Neuronal stem cell (in vitro differentiated cells): ENCODE results near the gene CUZD1.

ENCODE experiments used
- DNase-seq: peaks from one replicate; pipeline ENCODE4 v3.0.0-alpha.2; 2013; ENCODE audit warnings: low spot score
- H2AFZ ChIP-seq: one replicate; pipeline ENCODE4 v1.6.1; 2013; ENCODE audit warnings: mild to moderate bottlenecking, low read length, inconsistent platforms
- H2AK5ac ChIP-seq: 2 replicates; pipeline ENCODE4 v1.6.1; 2013; ENCODE audit warnings: low read depth, mild to moderate bottlenecking, inconsistent platforms, low read length, moderate library complexity, mixed read lengths
- H2BK120ac ChIP-seq: 2 replicates; pipeline ENCODE4 v1.6.1; 2013; ENCODE audit warnings: low read depth, mild to moderate bottlenecking, inconsistent platforms, low read length, moderate library complexity, mixed read lengths
- H2BK12ac ChIP-seq: one replicate; pipeline ENCODE4 v1.6.1; 2013; ENCODE audit warnings: low read length, inconsistent platforms
- H2BK15ac ChIP-seq: 2 replicates; pipeline ENCODE4 v1.6.1; 2013; ENCODE audit warnings: mild to moderate bottlenecking, low read length, inconsistent platforms, mixed read lengths
- H2BK5ac ChIP-seq: one replicate; pipeline ENCODE4 v1.6.1; 2013; ENCODE audit warnings: inconsistent platforms, mild to moderate bottlenecking, low read length, moderate library complexity
- H3K14ac ChIP-seq: one replicate; pipeline ENCODE4 v1.6.1; 2013; ENCODE audit warnings: low read length, inconsistent platforms
- H3K18ac ChIP-seq: 2 replicates; pipeline ENCODE4 v1.6.1; 2013; ENCODE audit warnings: low read length, inconsistent platforms
- H3K23ac ChIP-seq: 2 replicates; pipeline ENCODE4 v1.6.1; 2013; ENCODE audit warnings: low read depth, mild to moderate bottlenecking, mixed read lengths, low read length, inconsistent platforms; ENCODE audit not compliant: poor library complexity
- H3K27ac ChIP-seq: replicated peaks from 3 replicates; pipeline ENCODE4 v1.5.1; 2013; ENCODE audit warnings: low read length, inconsistent platforms
- H3K27me3 ChIP-seq, 3 experiments: 2 replicates each; pipeline ENCODE4 v1.6.1; 2013; ENCODE audit warnings: low read length in 3 of 3, mild to moderate bottlenecking in 2 of 3, inconsistent platforms in 1 of 3, low read depth in 1 of 3, mixed read lengths in 1 of 3, moderate library complexity in 1 of 3; ENCODE audit not compliant: control insufficient read depth in 3 of 3, insufficient read depth in 3 of 3
- H3K36me3 ChIP-seq, 2 donors: replicated peaks in 1 of 2; 2 replicates each; pipeline ENCODE4 v1.6.1; 2013; ENCODE audit warnings: low read length in 2 of 2; ENCODE audit not compliant: control insufficient read depth in 2 of 2, insufficient read depth in 2 of 2
- H3K4ac ChIP-seq: 2 replicates; pipeline ENCODE4 v1.6.1; 2013; ENCODE audit warnings: inconsistent platforms, mild to moderate bottlenecking, low read length, moderate library complexity
- H3K4me1 ChIP-seq, 2 donors: 1 replicate in 1 of 2; 2 replicates in 1 of 2; pipeline ENCODE4 v1.6.1; 2013; ENCODE audit warnings: low read length in 2 of 2, low read depth in 1 of 2; ENCODE audit not compliant: control insufficient read depth in 2 of 2, insufficient read depth in 1 of 2
- H3K4me2 ChIP-seq: one replicate; pipeline ENCODE4 v1.6.1; 2013; ENCODE audit warnings: mild to moderate bottlenecking, low read length, inconsistent platforms; ENCODE audit not compliant: insufficient read depth, poor library complexity, severe bottlenecking
- H3K4me3 ChIP-seq, 2 donors: 2 replicates each; pipeline ENCODE4 v1.5.1; 2013; ENCODE audit warnings: low read length in 2 of 2, mild to moderate bottlenecking in 2 of 2, inconsistent platforms in 1 of 2, moderate library complexity in 1 of 2
- H3K79me1 ChIP-seq: one replicate; pipeline ENCODE4 v1.6.1; 2013; ENCODE audit warnings: low read depth, mild to moderate bottlenecking, inconsistent platforms, low read length, moderate library complexity
- H3K9ac ChIP-seq: one replicate; pipeline ENCODE4 v1.6.1; 2013; ENCODE audit warnings: mild to moderate bottlenecking, low read depth, low read length, inconsistent platforms; ENCODE audit not compliant: poor library complexity
- H3K9me3 ChIP-seq, 2 donors: replicated peaks in 1 of 2; 2 replicates each; pipeline versions ENCODE3 to v1.6.1; 2013; ENCODE audit warnings: low read length in 2 of 2, mild to moderate bottlenecking in 2 of 2, inconsistent platforms in 1 of 2, low read depth in 1 of 2, mixed read lengths in 1 of 2, moderate library complexity in 1 of 2; ENCODE audit not compliant: control insufficient read depth in 2 of 2, insufficient read depth in 1 of 2
- H4K8ac ChIP-seq: one replicate; pipeline ENCODE4 v1.6.1; 2013; ENCODE audit warnings: low read depth, mild to moderate bottlenecking, inconsistent platforms, low read length, moderate library complexity
- H4K91ac ChIP-seq: one replicate; pipeline ENCODE4 v1.6.1; 2013; ENCODE audit warnings: low read length, low read depth, mild to moderate bottlenecking, inconsistent platforms; ENCODE audit not compliant: poor library complexity
- WGBS, 2 donors: extraction: QIAGEN DNeasy Blood & Tissue Kit; methylation state at CpG; one replicate each; pipeline ENCODE4 v1.1.7; 2013; ENCODE audit warnings: missing lambda C conversion rate in 2 of 2, mixed read lengths in 1 of 2; ENCODE audit not compliant: insufficient read length in 2 of 2, insufficient replicate concordance in 1 of 2; ENCODE audit errors: extremely low coverage in 2 of 2; 5-methylcytosine and 5-hydroxymethylcytosine counted together

The CUZD1 gene

GRCh38 chr10:122864901-122865300, 19.2 kb upstream of the CUZD1 start:
- no CpG with 5 or more reads among the region's 1 CpG for WGBS, 2 donors
- H3K36me3 ChIP-seq: no peaks in the 10 kb centered on the region
- H4K91ac ChIP-seq: no peak overlapping the region
- H3K4me3 ChIP-seq: no peak overlapping the region
- no peaks in the 10 kb centered on the region for H3K79me1 ChIP-seq
- H3K27me3 ChIP-seq: no peaks in the 10 kb centered on the region
- no peak overlapping the region for H2BK5ac ChIP-seq
- no peak overlapping the region for H3K14ac ChIP-seq
- no peak overlapping the region for H4K8ac ChIP-seq
- no peak for DNase-seq
- H2AFZ ChIP-seq: no peak overlapping the region
- no peak overlapping the region for H2BK12ac ChIP-seq
- no peak overlapping the region for H3K23ac ChIP-seq
- no peak overlapping the region for H3K27ac ChIP-seq
- no peak overlapping the region for H3K4ac ChIP-seq
- H2BK15ac ChIP-seq: no peak overlapping the region
- H2AK5ac ChIP-seq: no peak overlapping the region
- H3K9ac ChIP-seq: no peak overlapping the region
- peaks cover 0 to 2% of the 10 kb centered on the region in 2 donors for H3K9me3 ChIP-seq
- H3K4me2 ChIP-seq: no peak overlapping the region
- H3K4me1 ChIP-seq: no peaks in the 10 kb centered on the region
- H2BK120ac ChIP-seq: no peak overlapping the region
- H3K18ac ChIP-seq: no peak overlapping the region

- H2BK5ac ChIP-seq: no peak overlapping the region
- no peak overlapping the region for H3K4ac ChIP-seq
- H3K23ac ChIP-seq: no peak overlapping the region
- H2BK120ac ChIP-seq: no peak overlapping the region
- no peaks in the 10 kb centered on the region for H3K36me3 ChIP-seq
- no peaks in the 10 kb centered on the region for H3K79me1 ChIP-seq
- no peak overlapping the region for H3K27ac ChIP-seq
- H2BK15ac ChIP-seq: no peak overlapping the region
- DNase-seq: no peak
- no peak overlapping the region for H3K9ac ChIP-seq
- no peak overlapping the region for H4K91ac ChIP-seq
- H3K9me3 ChIP-seq: peaks cover 0 to 2% of the 10 kb centered on the region in 2 donors
- H2AK5ac ChIP-seq: no peak overlapping the region
- H2AFZ ChIP-seq: no peak overlapping the region
- no peak overlapping the region for H2BK12ac ChIP-seq
- no peak overlapping the region for H4K8ac ChIP-seq
- no CpG with 5 or more reads among the region's 2 CpGs for WGBS, 2 donors
- no peaks in the 10 kb centered on the region for H3K27me3 ChIP-seq
- H3K4me2 ChIP-seq: no peak overlapping the region
- H3K18ac ChIP-seq: no peak overlapping the region
- H3K4me1 ChIP-seq: peaks cover 0 to 1% of the 10 kb centered on the region in 2 donors
- no peak overlapping the region for H3K14ac ChIP-seq
- no peak overlapping the region for H3K4me3 ChIP-seq
Measured at GRCh38 chr10:122864194-122864592, 18.5 kb upstream of the CUZD1 start.

GRCh38 chr10:122863216-122864193, 17.8 kb upstream of the CUZD1 start:
- H3K9me3 ChIP-seq: peaks cover 0 to 2% of the 10 kb centered on the region in 2 donors
- no peak overlapping the region for H3K18ac ChIP-seq
- H4K8ac ChIP-seq: no peak overlapping the region
- no peak overlapping the region for H2BK15ac ChIP-seq
- H4K91ac ChIP-seq: no peak overlapping the region
- no peak overlapping the region for H3K9ac ChIP-seq
- H3K79me1 ChIP-seq: no peaks in the 10 kb centered on the region
- peaks cover 0 to 1% of the 10 kb centered on the region in 2 donors for H3K4me1 ChIP-seq
- no peak overlapping the region for H2AFZ ChIP-seq
- H3K4me3 ChIP-seq: no peak overlapping the region
- DNase-seq: no peak
- no peak overlapping the region for H2BK12ac ChIP-seq
- no peak overlapping the region for H2BK120ac ChIP-seq
- no peak overlapping the region for H3K23ac ChIP-seq
- no peaks in the 10 kb centered on the region for H3K27me3 ChIP-seq
- no peaks in the 10 kb centered on the region for H3K36me3 ChIP-seq
- H2BK5ac ChIP-seq: no peak overlapping the region
- no peak overlapping the region for H3K27ac ChIP-seq
- H2AK5ac ChIP-seq: no peak overlapping the region
- no peak overlapping the region for H3K4ac ChIP-seq
- H3K14ac ChIP-seq: no peak overlapping the region
- H3K4me2 ChIP-seq: no peak overlapping the region
- WGBS, 2 donors: no CpG with 5 or more reads among the region's 2 CpGs

- no peak overlapping the region for H3K4me2 ChIP-seq
Measured at GRCh38 chr10:122861711-122862161, 16.1 kb upstream of the CUZD1 start.

More at GRCh38 chr10:122861711-122862161, 16.1 kb upstream of the CUZD1 start:
- no peak overlapping the region for H3K27ac ChIP-seq
- no peak overlapping the region for H4K8ac ChIP-seq
- H4K91ac ChIP-seq: no peak overlapping the region
- no peak for DNase-seq
- no peak overlapping the region for H3K4ac ChIP-seq
- no CpG with 5 or more reads among the region's 1 CpG for WGBS, 2 donors
- H3K4me1 ChIP-seq: peaks cover 0 to 1% of the 10 kb centered on the region in 2 donors
- H3K9ac ChIP-seq: no peak overlapping the region
- H2BK5ac ChIP-seq: no peak overlapping the region
- no peak overlapping the region for H3K23ac ChIP-seq
- H2BK15ac ChIP-seq: no peak overlapping the region
- H2AK5ac ChIP-seq: no peak overlapping the region
- no peak overlapping the region for H3K14ac ChIP-seq
- H3K9me3 ChIP-seq: peaks cover 0 to 2% of the 10 kb centered on the region in 2 donors
- no peak overlapping the region for H2BK12ac ChIP-seq
- H3K4me3 ChIP-seq: no peak overlapping the region
- no peak overlapping the region for H3K18ac ChIP-seq
- no peaks in the 10 kb centered on the region for H3K79me1 ChIP-seq
- no peaks in the 10 kb centered on the region for H3K27me3 ChIP-seq
- no peaks in the 10 kb centered on the region for H3K36me3 ChIP-seq
- H2AFZ ChIP-seq: no peak overlapping the region
- H2BK120ac ChIP-seq: no peak overlapping the region
